ENCODE results near the gene OTUD7B. TPM values are rescaled to one million over a fixed set of nuclear protein-coding genes. Genes with fewer than 3 reads are reported as not detected.
"Not testable (repeated sequence)": the region's sequence is repeated elsewhere in the genome, so short reads cannot be mapped to it uniquely, and the experiment has no call there.

Gene OTUD7B
- 16.9 TPM for polyA plus RNA-seq
- long read RNA-seq, donor 1, full-length matches to known transcripts, result 3 of 3 reads
- long read RNA-seq, donor 1, partial matches to known transcripts, result 0 of 3 reads
- long read RNA-seq, donor 1, other reads (novel, unspliced or antisense), result 0 of 3 reads
- long read RNA-seq, donor 2, result 0 reads
- long read RNA-seq, donor 3, result 0 reads
- long read RNA-seq, donor 4, result 0 reads
- long read RNA-seq, donor 5, full-length matches to known transcripts, result 1 of 1 reads
- long read RNA-seq, donor 5, partial matches to known transcripts, result 0 of 1 reads
- long read RNA-seq, donor 5, other reads (novel, unspliced or antisense), result 0 of 1 reads
- long read RNA-seq, donor 6, result 0 reads
- long read RNA-seq, donor 7, full-length matches to known transcripts, result 2 of 2 reads
- long read RNA-seq, donor 7, partial matches to known transcripts, result 0 of 2 reads
- long read RNA-seq, donor 7, other reads (novel, unspliced or antisense), result 0 of 2 reads
- long read RNA-seq, donor 8, full-length matches to known transcripts, result 2 of 8 reads
- long read RNA-seq, donor 8, partial matches to known transcripts, result 6 of 8 reads
- long read RNA-seq, donor 8, other reads (novel, unspliced or antisense), result 0 of 8 reads
- long read RNA-seq, donor 9, result 0 reads
- long read RNA-seq, donor 10, full-length matches to known transcripts, result 2 of 2 reads
- long read RNA-seq, donor 10, partial matches to known transcripts, result 0 of 2 reads
- long read RNA-seq, donor 10, other reads (novel, unspliced or antisense), result 0 of 2 reads
- long read RNA-seq, donor 11, full-length matches to known transcripts, result 4 of 4 reads
- long read RNA-seq, donor 11, partial matches to known transcripts, result 0 of 4 reads
- long read RNA-seq, donor 11, other reads (novel, unspliced or antisense), result 0 of 4 reads

- H3K36me3 ChIP-seq (ENCODE audit: control insufficient read depth, insufficient read depth, low read length), result peaks cover 2% of the 10 kb centered on the region
- peak within 1 kb of the TSS; percentile 99 for H3K27ac ChIP-seq (ENCODE audit: low read length)
- peaks cover 21% of the 10 kb centered on the region for H3K4me1 ChIP-seq (ENCODE audit: control insufficient read depth, insufficient read depth, low read length)
- H3K9me3 ChIP-seq (ENCODE audit: control insufficient read depth, low read depth, low read length), result no peaks in the 10 kb centered on the region
- WGBS (ENCODE audit: insufficient coverage, low lambda C conversion rate), result no CpG with 5 or more reads among the region's 59 CpGs
- H3K27me3 ChIP-seq (ENCODE audit: control insufficient read depth, insufficient read depth, low read length), result no peaks in the 10 kb centered on the region
- peak within 1 kb of the TSS; percentile 85 for H3K4me3 ChIP-seq (ENCODE audit: low read length)
- DNase-seq, result peak; percentile 89 to 95
These were observed at the start of gene OTUD7B for GRCh38 chr1:150010393-150011115. TSS of gene OTUD7B (minus strand) at chr1:150010726. CDS start at chr1:149977510, 33,216 bp downstream.

- DNase-seq, result no peak
- WGBS (ENCODE audit: insufficient coverage, low lambda C conversion rate), result 50% methylated on average over 2 of the region's 4 CpGs
- no peak overlapping the region for H3K27ac ChIP-seq (ENCODE audit: low read length)
These were observed 49.7 kb upstream of the OTUD7B start for GRCh38 chr1:150060260-150060659.

GRCh38 chr1:150056407-150056806 lies 45.9 kb upstream of the OTUD7B start:
- H3K4me1 ChIP-seq (ENCODE audit: control insufficient read depth, insufficient read depth, low read length), result no peaks in the 10 kb centered on the region
- no peaks in the 10 kb centered on the region for H3K36me3 ChIP-seq (ENCODE audit: control insufficient read depth, insufficient read depth, low read length)
- no CpG with 5 or more reads among the region's 1 CpG for WGBS (ENCODE audit: insufficient coverage, low lambda C conversion rate)
- no peak for DNase-seq
- no peak overlapping the region for H3K27ac ChIP-seq (ENCODE audit: low read length)
- no peaks in the 10 kb centered on the region for H3K9me3 ChIP-seq (ENCODE audit: control insufficient read depth, low read depth, low read length)
- no peaks in the 10 kb centered on the region for H3K27me3 ChIP-seq (ENCODE audit: control insufficient read depth, insufficient read depth, low read length)
- H3K4me3 ChIP-seq (ENCODE audit: low read length), result no peak overlapping the region

More at GRCh38 chr1:150060260-150060659, 49.7 kb upstream of the OTUD7B start:
- H3K4me3 ChIP-seq (ENCODE audit: low read length), result no peak overlapping the region
- no peaks in the 10 kb centered on the region for H3K9me3 ChIP-seq (ENCODE audit: control insufficient read depth, low read depth, low read length)
- no peaks in the 10 kb centered on the region for H3K36me3 ChIP-seq (ENCODE audit: control insufficient read depth, insufficient read depth, low read length)
- no peaks in the 10 kb centered on the region for H3K4me1 ChIP-seq (ENCODE audit: control insufficient read depth, insufficient read depth, low read length)
- H3K27me3 ChIP-seq (ENCODE audit: control insufficient read depth, insufficient read depth, low read length), result no peaks in the 10 kb centered on the region

GRCh38 chr1:150055507-150055906 lies 45.0 kb upstream of the OTUD7B start:
- not testable (repeated sequence) for H3K27me3 ChIP-seq (ENCODE audit: control insufficient read depth, insufficient read depth, low read length); H3K27ac ChIP-seq (ENCODE audit: low read length); H3K9me3 ChIP-seq (ENCODE audit: control insufficient read depth, low read depth, low read length); DNase-seq; H3K4me1 ChIP-seq (ENCODE audit: control insufficient read depth, insufficient read depth, low read length); H3K4me3 ChIP-seq (ENCODE audit: low read length); H3K36me3 ChIP-seq (ENCODE audit: control insufficient read depth, insufficient read depth, low read length)
- no CpG with 5 or more reads among the region's 4 CpGs for WGBS (ENCODE audit: insufficient coverage, low lambda C conversion rate)

DNA sequence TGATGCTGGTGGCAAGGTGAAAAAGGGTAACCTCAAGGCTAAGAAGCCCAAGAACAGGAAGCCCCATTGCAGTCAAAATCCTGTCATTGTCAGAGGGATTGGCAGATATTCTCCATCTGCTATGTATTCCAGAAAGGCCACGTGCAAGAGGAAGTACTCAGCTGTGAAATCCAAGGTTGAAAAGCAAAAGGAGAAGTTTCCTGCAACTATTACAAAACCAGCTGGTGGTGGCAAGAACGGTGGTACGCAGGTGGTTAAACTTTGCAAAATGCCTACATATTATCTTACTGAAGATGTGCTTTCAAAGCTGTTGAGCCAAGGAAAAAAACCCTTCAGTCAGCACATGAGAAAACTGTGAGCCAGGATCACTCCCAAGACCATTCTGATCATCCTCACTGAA lies 43.4 kb upstream of the OTUD7B start:
- Histone ChIP-seq H3K36me3 (ENCODE audit: control insufficient read depth, insufficient read depth, low read length) (no peaks in the 10 kb centered on the region), H3K27ac (ENCODE audit: low read length) (no peak overlapping the region), H3K27me3 (ENCODE audit: control insufficient read depth, insufficient read depth, low read length) (no peaks in the 10 kb centered on the region), H3K9me3 (ENCODE audit: control insufficient read depth, low read depth, low read length) (no peaks in the 10 kb centered on the region), H3K4me3 (ENCODE audit: low read length) (no peak overlapping the region), H3K4me1 (ENCODE audit: control insufficient read depth, insufficient read depth, low read length) (no peaks in the 10 kb centered on the region)
- WGBS (ENCODE audit: insufficient coverage, low lambda C conversion rate), result no CpG with 5 or more reads among the region's 3 CpGs
- no peak for DNase-seq

GRCh38 chr1:150051905-150052412 lies 41.4 kb upstream of the OTUD7B start:
- 83% methylated on average over 1 of the region's 3 CpGs for WGBS (ENCODE audit: insufficient coverage, low lambda C conversion rate)
- H3K4me3 ChIP-seq (ENCODE audit: low read length); H3K27ac ChIP-seq (ENCODE audit: low read length); H3K4me1 ChIP-seq (ENCODE audit: control insufficient read depth, insufficient read depth, low read length); DNase-seq; H3K9me3 ChIP-seq (ENCODE audit: control insufficient read depth, low read depth, low read length); H3K36me3 ChIP-seq (ENCODE audit: control insufficient read depth, insufficient read depth, low read length); H3K27me3 ChIP-seq (ENCODE audit: control insufficient read depth, insufficient read depth, low read length): not testable (repeated sequence)

GRCh38 chr1:150051089-150051373 lies 40.5 kb upstream of the OTUD7B start:
- H3K4me3 ChIP-seq (ENCODE audit: low read length), result no peak overlapping the region
- no peaks in the 10 kb centered on the region for H3K4me1 ChIP-seq (ENCODE audit: control insufficient read depth, insufficient read depth, low read length)
- DNase-seq, result no peak
- no peaks in the 10 kb centered on the region for H3K9me3 ChIP-seq (ENCODE audit: control insufficient read depth, low read depth, low read length)
- H3K36me3 ChIP-seq (ENCODE audit: control insufficient read depth, insufficient read depth, low read length), result no peaks in the 10 kb centered on the region
- H3K27me3 ChIP-seq (ENCODE audit: control insufficient read depth, insufficient read depth, low read length), result no peaks in the 10 kb centered on the region
- no CpG with 5 or more reads among the region's 7 CpGs for WGBS (ENCODE audit: insufficient coverage, low lambda C conversion rate)
- H3K27ac ChIP-seq (ENCODE audit: low read length), result no peak overlapping the region

- no peaks in the 10 kb centered on the region for H3K36me3 ChIP-seq (ENCODE audit: control insufficient read depth, insufficient read depth, low read length)
- WGBS (ENCODE audit: insufficient coverage, low lambda C conversion rate), result 93% methylated on average over 2 of the region's 2 CpGs
- no peak for DNase-seq
- H3K9me3 ChIP-seq (ENCODE audit: control insufficient read depth, low read depth, low read length), result no peaks in the 10 kb centered on the region
- H3K4me3 ChIP-seq (ENCODE audit: low read length), result no peak overlapping the region
- H3K27me3 ChIP-seq (ENCODE audit: control insufficient read depth, insufficient read depth, low read length), result no peaks in the 10 kb centered on the region
- no peaks in the 10 kb centered on the region for H3K4me1 ChIP-seq (ENCODE audit: control insufficient read depth, insufficient read depth, low read length)
- no peak overlapping the region for H3K27ac ChIP-seq (ENCODE audit: low read length)
These were observed 39.4 kb upstream of the OTUD7B start for GRCh38 chr1:150049926-150050325.

DNA sequence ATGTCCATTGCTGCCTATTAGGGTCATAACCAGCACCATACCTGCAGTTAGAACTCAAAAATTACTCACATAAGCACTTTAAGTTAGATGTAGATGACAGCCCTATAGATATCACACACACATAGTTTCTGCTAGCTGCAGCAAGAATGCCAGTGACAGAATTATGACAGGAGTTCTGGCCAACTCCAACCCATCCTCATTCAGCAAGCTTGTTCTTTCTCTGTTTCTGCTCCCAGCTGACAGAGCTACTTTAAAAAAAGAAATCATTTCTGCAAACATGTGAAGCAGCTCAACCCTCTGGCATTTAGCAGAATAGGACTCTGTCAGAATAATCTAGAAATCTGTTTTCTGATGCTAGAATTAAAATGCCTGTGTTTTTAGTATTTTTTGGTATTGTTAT lies 23.8 kb upstream of the OTUD7B start:
- DNase-seq, result peak in 1 of 2 donors; percentile 22
- Histone ChIP-seq H3K27ac (ENCODE audit: low read length) (no peak overlapping the region), H3K4me1 (ENCODE audit: control insufficient read depth, insufficient read depth, low read length) (no peaks in the 10 kb centered on the region), H3K27me3 (ENCODE audit: control insufficient read depth, insufficient read depth, low read length) (no peaks in the 10 kb centered on the region), H3K4me3 (ENCODE audit: low read length) (no peak overlapping the region), H3K36me3 (ENCODE audit: control insufficient read depth, insufficient read depth, low read length) (no peaks in the 10 kb centered on the region), H3K9me3 (ENCODE audit: control insufficient read depth, low read depth, low read length) (no peaks in the 10 kb centered on the region)

DNA sequence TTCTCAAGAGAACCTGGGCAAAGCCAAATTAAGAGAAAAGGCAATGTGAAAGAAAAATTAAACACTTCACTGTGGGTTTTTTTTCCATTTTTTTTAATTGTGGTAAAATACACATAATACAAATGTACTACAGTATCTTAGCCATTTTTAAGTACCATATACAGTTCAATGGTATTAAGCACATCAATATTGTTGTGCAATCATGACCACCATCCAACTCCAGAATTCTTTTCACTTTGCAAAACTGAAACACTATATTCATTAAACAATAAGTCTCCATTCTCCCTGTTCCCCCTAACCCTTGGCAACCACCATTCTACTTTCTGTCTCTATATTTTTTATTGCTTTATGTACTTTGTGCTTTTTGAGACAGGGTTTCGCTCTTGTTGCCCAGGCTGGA lies 17.8 kb upstream of the OTUD7B start:
- no peak overlapping the region for H3K4me3 ChIP-seq (ENCODE audit: low read length)
- no peak for DNase-seq
- H3K27ac ChIP-seq (ENCODE audit: low read length), result no peak overlapping the region
- no peaks in the 10 kb centered on the region for H3K4me1 ChIP-seq (ENCODE audit: control insufficient read depth, insufficient read depth, low read length)
- H3K9me3 ChIP-seq (ENCODE audit: control insufficient read depth, low read depth, low read length), result no peaks in the 10 kb centered on the region
- 60% methylated on average over 1 of the region's 1 CpG for WGBS (ENCODE audit: insufficient coverage, low lambda C conversion rate)
- H3K27me3 ChIP-seq (ENCODE audit: control insufficient read depth, insufficient read depth, low read length), result no peaks in the 10 kb centered on the region
- H3K36me3 ChIP-seq (ENCODE audit: control insufficient read depth, insufficient read depth, low read length), result no peaks in the 10 kb centered on the region

All from large intestine (tissue), 12 donors.